ENCODE data around the gene PAXIP1. TPM values are rescaled to one million over a fixed set of nuclear protein-coding genes. Genes with fewer than 3 reads are reported as not detected.

Gene PAXIP1
- total RNA-seq, 4 donors from 2014 or later: 13.2 to 14.9 (median 13.6) TPM

GRCh38 chr7:154977250-154977649, 25.7 kb downstream of the PAXIP1 start:
- peaks cover 0 to 2% of the 10 kb centered on the region in 2 donors for H3K36me3 ChIP-seq
- DNase-seq: no peak
- H3K4me1 ChIP-seq: no peaks in the 10 kb centered on the region
- no peak overlapping the region for H3K4me3 ChIP-seq (replicated peaks in 1 of 3)
- no peaks in the 10 kb centered on the region for H3K27me3 ChIP-seq
- WGBS, 2 donors: 94 to 97% methylated on average over 6 of the region's 6 CpGs
- intact Hi-C loops (cut with DNase I): no loop called here
- TF ChIP-seq CTCF (IDR thresholded peaks at IDR 0.05) (no peak), POLR2A (IDR thresholded peaks at IDR 0.05) (no peak)
- H3K9me3 ChIP-seq: no peaks in the 10 kb centered on the region
- H3K27ac ChIP-seq: no peak overlapping the region

- Histone ChIP-seq H3K4me3 (replicated peaks in 1 of 3) (no peak overlapping the region), H3K36me3 (peaks cover 0 to 2% of the 10 kb centered on the region in 2 donors), H3K27me3 (no peaks in the 10 kb centered on the region), H3K9me3 (no peaks in the 10 kb centered on the region), H3K4me1 (no peaks in the 10 kb centered on the region), H3K27ac (no peak overlapping the region)
- DNase-seq: no peak
- intact Hi-C loops (cut with DNase I): no loop called here
- 93 to 96% methylated on average over 4 of the region's 4 CpGs for WGBS, 2 donors
- TF ChIP-seq CTCF (IDR thresholded peaks at IDR 0.05) (no peak), POLR2A (IDR thresholded peaks at IDR 0.05) (no peak)
Observed at GRCh38 chr7:154976844-154977243, 26.1 kb downstream of the PAXIP1 start.

DNA sequence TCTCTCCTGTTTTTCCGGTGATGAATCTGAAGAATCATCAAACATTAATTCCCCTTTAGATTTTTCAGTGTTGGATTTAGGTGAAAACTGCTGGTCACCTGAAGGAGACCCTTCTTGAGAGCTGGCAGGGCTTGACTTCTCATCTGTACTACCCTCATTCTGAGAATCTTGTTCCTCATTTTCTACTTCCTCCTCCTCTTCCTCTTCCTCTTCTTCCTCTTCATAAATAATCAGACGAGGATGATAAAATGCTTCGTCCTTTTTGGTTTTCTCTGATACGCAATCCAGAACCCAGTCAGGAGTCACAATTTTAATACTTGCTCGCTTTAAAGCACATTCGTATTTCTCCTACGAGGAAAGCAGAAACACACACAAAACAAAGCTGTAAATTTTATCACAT, 26.9 kb downstream of the PAXIP1 start:
- no peak for TF ChIP-seq POLR2A (IDR thresholded peaks at IDR 0.05)
- no peak for TF ChIP-seq CTCF (IDR thresholded peaks at IDR 0.05)
- intact Hi-C loops (cut with DNase I): no loop called here
- WGBS, 2 donors: 93 to 96% methylated on average over 7 of the region's 7 CpGs
- DNase-seq: no peak
- H3K27ac ChIP-seq: no peak overlapping the region
- no peak overlapping the region for H3K4me3 ChIP-seq (replicated peaks in 1 of 3)
- no peaks in the 10 kb centered on the region for H3K9me3 ChIP-seq
- H3K27me3 ChIP-seq: no peaks in the 10 kb centered on the region
- no peaks in the 10 kb centered on the region for H3K4me1 ChIP-seq
- H3K36me3 ChIP-seq: peaks cover 0 to 5% of the 10 kb centered on the region in 2 donors

- intact Hi-C loops (cut with DNase I): no loop called here
- no peak for DNase-seq
- Histone ChIP-seq H3K9me3 (no peaks in the 10 kb centered on the region), H3K4me3 (replicated peaks in 1 of 3) (no peak overlapping the region), H3K27me3 (no peaks in the 10 kb centered on the region), H3K27ac (no peak overlapping the region), H3K4me1 (no peaks in the 10 kb centered on the region), H3K36me3 (peaks cover 10 to 11% of the 10 kb centered on the region in 2 donors)
- WGBS, 2 donors: 95 to 97% methylated on average over 7 of the region's 7 CpGs
- no peak for TF ChIP-seq POLR2A (IDR thresholded peaks at IDR 0.05)
- TF ChIP-seq CTCF (IDR thresholded peaks at IDR 0.05): no peak
Observed at GRCh38 chr7:154973381-154973780, 29.5 kb downstream of the PAXIP1 start.

GRCh38 chr7:154968336-154969001, 34.5 kb downstream of the PAXIP1 start:
- H3K9me3 ChIP-seq: no peaks in the 10 kb centered on the region
- WGBS, 2 donors: 81 to 91% methylated on average over 9 to 10 of the region's 11 CpGs
- DNase-seq: no peak
- no peaks in the 10 kb centered on the region for H3K27me3 ChIP-seq
- H3K4me3 ChIP-seq (replicated peaks in 1 of 3): no peak overlapping the region
- intact Hi-C loops (cut with DNase I): no loop called here
- TF ChIP-seq POLR2A (IDR thresholded peaks at IDR 0.05): no peak
- no peak for TF ChIP-seq CTCF (IDR thresholded peaks at IDR 0.05)
- peaks cover 28 to 46% of the 10 kb centered on the region in 2 donors for H3K36me3 ChIP-seq
- H3K27ac ChIP-seq: no peak overlapping the region
- H3K4me1 ChIP-seq: no peaks in the 10 kb centered on the region

Measured in thyroid gland (tissue), 4 donors.